GM19397 (cell line): ENCODE data around the gene PRIM1.
"Not testable (repeated sequence)": the region's sequence is repeated elsewhere in the genome, so short reads cannot be mapped to it uniquely, and the experiment has no call there.

Experiments
- ATAC-seq: cut with Tn5 transposase; IDR thresholded peaks from one replicate; pipeline ENCODE4 v1.9.1; 2021; ENCODE audit warnings: mild to moderate bottlenecking, moderate library complexity; ENCODE audit not compliant: unreplicated experiment

The PRIM1 gene

GRCh38 chr12:56718636-56719035, 33.5 kb downstream of the PRIM1 start:
- no peak for ATAC-seq

DNA sequence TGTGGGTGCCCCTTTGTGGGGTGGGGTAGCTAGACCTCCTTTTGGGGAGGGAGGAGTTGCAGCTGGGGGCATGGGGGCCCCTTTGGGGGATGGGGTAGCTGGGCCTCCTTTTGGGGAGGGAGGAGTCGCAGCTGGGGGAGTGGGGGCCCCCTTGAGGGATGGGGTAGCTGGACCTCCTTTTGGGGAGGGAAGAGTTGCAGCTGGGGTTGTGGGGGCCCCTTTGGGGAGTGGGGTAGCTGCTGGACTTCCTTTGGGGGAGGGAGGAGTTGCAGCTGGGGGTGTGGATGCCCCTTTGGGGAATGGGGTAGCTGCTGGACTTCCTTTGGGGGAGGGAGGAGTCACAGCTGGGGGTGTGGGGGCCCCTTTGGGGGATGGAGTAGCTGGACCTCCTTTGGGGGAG, 34.0 kb downstream of the PRIM1 start:
- ATAC-seq = no peak

DNA sequence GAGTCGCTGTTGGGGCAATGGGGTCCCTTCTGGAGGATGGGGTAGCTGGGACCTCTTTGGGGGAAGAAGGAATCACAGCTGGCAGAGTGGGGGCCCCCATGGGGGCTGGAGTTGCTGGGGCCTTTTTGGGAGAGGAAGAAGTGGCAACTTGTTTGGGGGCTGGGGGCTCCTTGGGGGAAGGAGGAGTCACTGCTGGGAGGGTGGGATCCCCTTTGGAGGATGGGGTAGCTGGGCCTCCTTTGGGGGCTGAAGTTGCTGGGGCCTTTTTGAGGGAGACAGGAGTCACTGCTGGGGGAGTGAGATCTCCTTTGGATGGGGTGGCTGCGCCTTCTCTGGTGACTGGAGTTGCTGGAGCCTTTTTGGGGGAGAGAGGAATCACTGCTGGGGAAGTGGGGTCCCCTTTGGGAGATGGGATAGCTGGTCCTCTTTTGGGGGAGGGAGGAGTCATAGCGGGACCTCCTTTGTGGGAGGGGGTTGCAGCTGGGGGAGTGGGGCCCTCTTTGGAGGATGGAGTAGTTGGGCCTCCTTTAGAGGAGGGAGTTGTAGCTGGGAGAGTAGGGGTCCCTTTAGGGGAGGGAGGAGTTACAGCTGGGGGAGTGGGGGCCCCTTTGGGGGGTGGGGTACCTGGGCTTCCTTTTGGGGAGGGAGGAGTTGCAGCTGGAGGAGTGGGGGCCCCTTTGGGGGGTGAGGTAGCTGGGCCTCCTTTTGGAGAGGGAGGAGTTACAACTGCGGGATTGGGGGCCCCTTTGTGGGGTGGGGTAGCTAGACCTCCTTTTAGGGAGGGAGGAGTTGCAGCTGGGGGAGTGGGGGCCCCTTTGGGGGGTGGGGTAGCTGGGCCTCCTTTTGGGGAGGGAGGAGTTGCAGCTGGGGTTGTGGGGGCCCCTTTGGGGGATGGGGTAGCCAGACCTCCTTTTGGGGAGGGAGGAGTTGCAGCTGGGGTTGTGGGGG, 34.9 kb downstream of the PRIM1 start:
- ATAC-seq = no peak

DNA sequence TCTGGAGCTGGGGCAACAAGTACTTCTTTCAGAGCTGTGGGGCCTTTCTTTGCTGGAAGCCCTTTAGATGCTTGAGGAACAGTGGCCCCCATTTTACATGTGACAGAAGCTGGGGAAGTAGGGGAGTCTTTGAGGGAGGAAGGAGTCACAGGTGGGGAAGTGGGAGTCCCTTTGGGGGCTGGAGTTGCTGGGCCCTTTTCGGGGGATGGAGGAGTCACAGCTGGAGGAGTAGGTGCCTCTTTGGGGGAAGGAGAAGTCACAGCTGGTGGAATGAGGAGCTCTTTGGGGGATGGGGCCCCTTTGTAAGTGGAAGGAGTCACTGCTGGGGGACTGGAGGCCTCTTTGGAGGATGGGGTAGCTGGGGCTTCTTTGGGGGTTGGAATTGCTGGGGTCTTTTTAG, 35.7 kb downstream of the PRIM1 start:
- no peak for ATAC-seq

DNA sequence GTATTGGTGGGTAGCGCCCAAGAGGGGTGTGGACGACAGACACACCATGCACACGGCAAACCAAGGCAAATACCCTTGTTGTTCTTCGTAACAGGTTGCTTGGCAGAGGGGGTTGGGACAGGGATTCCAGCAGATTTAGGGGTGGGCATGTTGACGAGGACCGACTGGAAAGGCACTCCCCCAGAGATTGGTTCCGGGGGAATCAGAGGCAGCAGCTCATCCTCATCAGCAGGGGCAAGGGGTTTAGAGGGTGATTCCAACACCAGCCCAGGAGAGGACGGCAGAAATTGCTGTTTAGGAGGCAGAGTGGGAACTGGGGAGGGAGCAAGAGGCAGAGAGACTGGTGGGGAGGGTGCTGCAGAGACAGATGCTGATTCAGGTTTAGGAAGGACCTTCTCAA, 36.3 kb downstream of the PRIM1 start:
- no peak for ATAC-seq

GRCh38 chr12:56714431-56714929, 37.6 kb downstream of the PRIM1 start:
- no peak for ATAC-seq

DNA sequence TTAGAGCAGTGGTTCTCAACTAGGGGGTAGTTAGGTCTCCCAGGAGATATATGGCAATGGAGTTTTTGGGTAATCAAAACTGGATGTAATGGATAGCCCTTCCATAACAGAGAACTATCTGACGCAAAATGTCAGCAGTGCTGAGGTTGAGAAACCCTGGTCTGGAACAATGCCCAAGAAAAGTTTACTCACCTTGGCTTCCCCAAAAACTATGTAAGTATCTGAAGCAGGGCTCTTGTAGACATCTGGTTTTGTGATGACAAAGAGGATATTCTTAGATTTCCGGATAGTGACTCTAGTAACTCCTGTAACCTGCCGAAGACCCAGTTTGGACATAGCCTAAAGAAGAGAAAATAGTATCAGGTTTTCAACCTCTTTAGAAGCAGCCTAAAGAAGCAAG, 38.8 kb downstream of the PRIM1 start:
- ATAC-seq = no peak

DNA sequence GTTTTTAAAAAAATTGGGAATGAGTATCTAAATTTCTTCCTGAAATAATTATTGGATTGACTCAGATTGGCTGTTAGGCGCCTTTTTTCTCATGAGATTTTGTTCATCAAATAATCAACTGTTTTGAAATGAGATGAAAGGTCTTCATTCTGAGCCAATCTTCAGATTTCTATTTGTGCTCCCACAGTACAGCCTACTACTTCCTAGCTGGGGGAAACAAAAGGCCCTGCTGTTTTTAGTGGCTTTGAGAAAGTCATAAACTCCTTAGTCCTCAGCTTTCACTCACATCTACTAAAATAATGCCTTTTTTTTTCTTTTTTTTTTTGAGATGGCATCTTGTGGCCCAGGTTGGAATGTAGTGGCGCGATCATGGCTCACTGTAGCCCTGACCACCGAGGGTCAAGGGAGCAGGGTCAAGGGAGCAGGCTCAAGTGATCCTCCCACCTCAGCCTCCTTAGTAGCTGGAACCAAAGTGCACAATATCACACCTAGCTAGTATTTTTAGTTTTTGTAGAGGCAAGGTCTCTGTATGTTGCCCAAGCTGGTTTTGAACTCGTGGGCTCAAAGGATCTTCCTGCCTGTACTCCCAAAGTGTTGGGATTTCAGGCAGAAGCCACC, 42.3 kb downstream of the PRIM1 start:
- no peak for ATAC-seq

- not testable (repeated sequence) for ATAC-seq
Measured at GRCh38 chr12:56704522-56704921, 47.6 kb downstream of the PRIM1 start.

GRCh38 chr12:56699020-56699661, 53.0 kb downstream of the PRIM1 start:
- no peak for ATAC-seq

DNA sequence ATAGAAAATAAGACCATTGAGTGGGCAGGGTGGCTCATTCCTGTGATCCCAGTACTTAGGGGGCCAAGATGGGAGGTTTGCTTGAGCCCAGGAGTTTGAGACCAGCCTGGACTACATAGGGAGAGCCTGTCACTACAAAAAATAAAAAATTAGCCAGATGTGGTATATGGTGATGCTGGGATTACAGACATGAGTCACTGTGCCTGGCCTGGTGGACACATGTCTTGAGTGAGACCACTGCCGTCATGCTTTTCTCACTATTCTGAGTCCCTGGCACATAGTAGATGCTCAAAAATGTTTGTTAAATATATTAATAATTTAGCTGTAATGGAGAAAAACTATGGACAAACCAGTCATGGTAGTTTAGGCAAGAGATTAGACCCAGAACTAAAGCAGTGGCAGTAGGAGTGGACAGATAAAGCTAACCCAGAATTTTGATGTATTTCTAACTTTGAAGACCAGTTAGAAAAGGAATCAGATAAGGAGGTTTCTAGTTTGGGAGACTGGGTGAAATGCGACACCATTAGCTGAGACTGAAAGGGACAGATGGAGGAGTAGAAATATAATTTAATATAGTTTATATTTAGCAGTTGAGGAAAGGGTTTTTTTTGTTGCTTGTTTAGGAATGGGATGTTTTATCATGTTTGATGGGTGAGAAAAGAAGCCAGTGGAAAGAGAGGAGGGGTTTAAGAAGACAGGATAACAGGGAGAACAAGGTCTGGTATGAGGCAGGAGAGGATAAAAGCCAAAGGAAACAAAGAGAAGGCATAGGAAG, 56.6 kb downstream of the PRIM1 start:
- no peak for ATAC-seq

DNA sequence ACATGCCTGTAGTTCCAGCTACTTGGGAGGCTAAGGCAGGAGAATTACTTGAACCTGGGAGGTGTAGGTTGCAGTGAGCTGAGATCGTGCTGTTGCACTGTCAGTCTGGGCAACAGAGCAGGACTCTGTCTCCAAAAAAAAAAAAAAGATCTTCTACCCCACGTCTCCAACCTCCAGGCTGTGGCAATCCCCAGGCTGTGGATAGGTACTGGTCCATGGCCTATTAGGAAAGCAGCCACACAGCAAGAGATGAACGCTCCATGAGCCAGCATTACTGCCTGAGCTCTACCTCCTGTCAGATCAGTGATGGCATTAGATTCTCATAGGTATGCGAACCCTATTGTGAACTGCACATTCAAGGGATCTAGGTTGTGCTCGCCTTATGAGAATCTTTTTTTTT, 58.0 kb downstream of the PRIM1 start:
- no peak for ATAC-seq

GRCh38 chr12:56688846-56689109, 63.3 kb downstream of the PRIM1 start:
- no peak for ATAC-seq

DNA sequence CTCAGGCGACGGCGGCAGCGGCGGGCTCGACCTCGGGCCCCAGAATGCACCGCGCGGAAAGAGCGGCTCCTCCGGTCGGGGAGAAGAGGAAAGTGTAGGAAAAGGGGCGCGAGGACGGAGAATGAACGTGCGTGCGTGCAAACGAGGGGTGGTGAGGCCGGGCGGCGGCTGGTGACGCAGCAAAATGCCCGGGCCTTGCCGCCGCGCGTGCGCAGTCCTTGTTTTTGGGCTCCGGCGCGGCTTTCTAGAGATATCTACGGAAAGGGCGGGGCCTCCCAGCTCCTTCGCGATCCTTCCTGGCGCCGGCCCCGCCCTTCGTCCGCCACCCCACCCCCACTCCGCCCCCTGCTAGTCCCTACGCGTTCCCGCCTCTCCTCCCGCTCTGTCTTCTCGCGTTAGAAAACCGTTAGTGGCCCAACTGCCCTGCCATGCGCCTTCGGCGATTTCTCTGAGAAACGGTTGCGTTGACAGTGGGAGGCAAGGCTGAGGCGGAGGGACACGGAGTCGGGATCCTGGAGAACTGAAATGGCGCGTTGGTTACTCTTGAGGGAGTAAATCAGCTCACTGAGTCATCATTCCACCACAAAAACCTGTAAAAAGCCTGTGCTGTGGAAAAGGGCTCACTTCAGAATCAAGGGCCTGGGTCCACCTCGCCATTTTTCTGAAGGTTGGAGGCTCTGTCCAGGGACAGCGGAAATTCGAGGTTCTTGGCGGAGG, 63.8 kb downstream of the PRIM1 start, which contains the start of gene PTGES3:
TSS of gene PTGES3 (minus strand) at position 156 of the 717 bp plus-strand sequence. CDS start 285 bp downstream, outside the sequence.
- ATAC-seq = peak; percentile 71

- ATAC-seq = peak; percentile 37
Measured at GRCh38 chr12:56687223-56688128, 64.6 kb downstream of the PRIM1 start.

DNA sequence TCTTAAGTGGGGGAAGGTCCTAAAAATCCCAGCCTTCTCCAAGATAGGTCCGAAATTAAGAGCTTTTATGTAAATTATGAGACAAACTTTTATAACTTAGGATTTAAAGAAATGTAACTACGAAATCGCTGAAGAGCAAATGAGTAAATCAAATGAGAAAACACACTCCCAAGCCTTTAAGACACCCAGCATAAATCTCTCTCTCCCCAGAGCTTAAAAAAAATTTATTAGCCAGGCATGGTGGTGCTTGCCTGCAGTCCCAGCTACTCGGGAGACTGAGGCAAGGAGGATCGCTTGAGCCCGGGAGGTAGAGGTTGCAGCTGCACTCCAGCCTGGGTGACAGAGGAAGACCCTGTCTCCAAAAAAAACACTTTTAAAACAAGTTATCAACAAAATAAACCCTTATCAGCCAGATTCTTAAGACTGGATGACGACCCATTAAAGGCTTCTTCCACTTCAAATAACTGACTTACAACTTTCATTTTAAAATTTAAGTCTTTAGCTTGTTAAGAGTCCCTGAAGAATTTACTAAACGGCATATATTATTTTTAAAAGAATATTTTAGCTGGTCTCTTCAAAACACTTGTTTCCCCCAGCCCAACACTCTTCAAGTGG, 67.3 kb downstream of the PRIM1 start:
- ATAC-seq = no peak

GRCh38 chr12:56682323-56682722, 69.8 kb downstream of the PRIM1 start:
- ATAC-seq = no peak
